GM19452 (cell line): ENCODE measurements around the gene ANP32B.
"Not testable (repeated sequence)": the region's sequence is repeated elsewhere in the genome, so short reads cannot be mapped to it uniquely, and the experiment has no call there.

Experiments used
- ATAC-seq: cut with Tn5 transposase; IDR thresholded peaks from one replicate; pipeline ENCODE4 v1.9.1; 2021; ENCODE audit not compliant: unreplicated experiment

Gene ANP32B

DNA sequence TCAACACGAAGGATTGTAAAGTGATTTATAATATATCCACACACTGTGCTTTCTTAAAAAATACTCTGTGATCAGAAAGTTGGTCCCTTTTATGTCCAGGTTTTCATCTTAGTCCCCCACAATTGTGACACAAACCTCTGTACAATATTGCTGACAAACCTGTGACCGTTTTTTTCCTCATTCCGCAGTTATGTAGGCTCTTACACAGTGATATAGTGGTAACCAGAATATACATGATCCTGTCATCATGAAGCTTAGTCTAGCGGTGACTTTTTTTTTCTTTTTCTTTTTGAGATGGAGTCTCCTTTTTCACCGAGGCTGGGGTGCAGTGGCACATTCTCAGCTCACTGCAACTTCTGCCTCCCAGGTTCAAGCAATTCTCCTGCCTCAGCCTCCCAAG, 8.7 kb downstream of the ANP32B start:
- no peak for ATAC-seq

DNA sequence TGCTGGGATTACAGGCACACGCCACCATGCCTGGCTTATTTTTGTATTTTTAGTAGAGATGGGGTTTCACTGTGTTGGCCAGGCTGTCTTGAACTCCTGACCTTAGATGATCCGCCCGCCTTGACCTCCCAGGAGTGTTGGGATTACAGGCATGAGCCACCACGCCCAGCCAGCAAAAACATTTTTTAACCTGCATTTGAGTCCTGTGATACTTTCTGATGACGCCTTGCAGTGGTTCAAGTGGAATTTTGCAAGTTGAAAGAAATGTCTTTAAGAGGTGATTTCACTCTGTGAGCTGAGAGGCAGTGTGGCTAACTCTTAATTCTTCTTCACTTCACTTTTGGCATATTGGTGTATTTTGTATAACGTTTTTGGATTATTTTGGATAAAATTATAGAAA, 9.1 kb downstream of the ANP32B start:
- ATAC-seq: no peak

DNA sequence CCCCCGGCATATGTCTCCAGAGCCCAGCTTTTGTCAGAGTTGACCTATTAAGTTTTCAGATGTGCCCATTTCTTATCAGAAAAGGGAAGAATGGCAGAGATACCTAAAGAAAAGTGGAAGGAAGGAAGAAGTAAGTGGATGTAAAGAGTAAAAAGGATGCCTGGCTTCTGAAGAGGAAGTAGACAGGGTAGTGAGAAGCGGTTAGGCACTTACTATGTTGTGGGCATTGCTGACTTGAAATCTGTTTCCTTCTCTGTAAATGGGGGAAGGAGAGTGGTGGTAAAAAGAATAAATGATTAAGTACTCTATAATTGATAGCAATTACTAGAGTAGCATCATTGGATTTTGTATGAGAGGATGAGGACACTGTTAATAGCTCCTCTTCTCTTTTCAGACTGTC, 9.9 kb downstream of the ANP32B start:
- ATAC-seq: no peak

DNA sequence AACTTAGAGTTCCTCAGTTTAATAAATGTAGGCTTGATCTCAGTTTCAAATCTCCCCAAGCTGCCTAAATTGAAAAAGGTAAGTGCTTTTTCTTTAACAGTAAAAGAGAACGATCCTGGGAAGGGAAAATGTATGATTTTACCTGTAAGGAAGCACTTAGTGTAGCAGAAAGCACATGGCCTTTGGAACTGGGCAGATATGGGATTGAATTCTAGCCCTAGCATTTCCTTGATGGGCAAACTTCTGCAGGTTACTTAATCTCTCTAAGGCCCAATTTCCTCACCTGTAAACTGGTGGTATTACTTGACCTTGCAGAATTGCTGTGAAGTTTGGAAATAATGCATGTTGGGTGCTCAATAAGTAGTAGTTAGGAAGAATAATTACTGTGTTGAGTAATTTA, 11.6 kb downstream of the ANP32B start:
- ATAC-seq: no peak

DNA sequence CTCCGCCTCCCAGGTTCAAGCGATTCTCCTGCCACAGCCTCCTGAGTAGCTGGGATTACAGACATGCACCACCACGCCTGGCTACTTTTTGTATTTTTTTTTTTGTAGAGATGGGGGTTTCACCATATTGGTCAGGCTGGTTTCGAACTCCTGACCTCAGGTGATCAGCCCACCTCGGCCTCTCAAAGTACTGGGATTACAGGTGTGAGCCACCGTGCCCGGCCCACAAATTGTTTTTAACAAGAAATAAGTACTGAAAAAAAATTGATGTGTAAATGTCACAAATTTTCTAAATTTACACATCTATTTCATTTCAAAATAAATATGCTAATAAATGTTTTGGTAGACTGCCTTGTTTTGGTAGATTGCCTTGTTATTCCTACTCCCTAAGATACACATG, 13.5 kb downstream of the ANP32B start:
- ATAC-seq: not testable (repeated sequence)

DNA sequence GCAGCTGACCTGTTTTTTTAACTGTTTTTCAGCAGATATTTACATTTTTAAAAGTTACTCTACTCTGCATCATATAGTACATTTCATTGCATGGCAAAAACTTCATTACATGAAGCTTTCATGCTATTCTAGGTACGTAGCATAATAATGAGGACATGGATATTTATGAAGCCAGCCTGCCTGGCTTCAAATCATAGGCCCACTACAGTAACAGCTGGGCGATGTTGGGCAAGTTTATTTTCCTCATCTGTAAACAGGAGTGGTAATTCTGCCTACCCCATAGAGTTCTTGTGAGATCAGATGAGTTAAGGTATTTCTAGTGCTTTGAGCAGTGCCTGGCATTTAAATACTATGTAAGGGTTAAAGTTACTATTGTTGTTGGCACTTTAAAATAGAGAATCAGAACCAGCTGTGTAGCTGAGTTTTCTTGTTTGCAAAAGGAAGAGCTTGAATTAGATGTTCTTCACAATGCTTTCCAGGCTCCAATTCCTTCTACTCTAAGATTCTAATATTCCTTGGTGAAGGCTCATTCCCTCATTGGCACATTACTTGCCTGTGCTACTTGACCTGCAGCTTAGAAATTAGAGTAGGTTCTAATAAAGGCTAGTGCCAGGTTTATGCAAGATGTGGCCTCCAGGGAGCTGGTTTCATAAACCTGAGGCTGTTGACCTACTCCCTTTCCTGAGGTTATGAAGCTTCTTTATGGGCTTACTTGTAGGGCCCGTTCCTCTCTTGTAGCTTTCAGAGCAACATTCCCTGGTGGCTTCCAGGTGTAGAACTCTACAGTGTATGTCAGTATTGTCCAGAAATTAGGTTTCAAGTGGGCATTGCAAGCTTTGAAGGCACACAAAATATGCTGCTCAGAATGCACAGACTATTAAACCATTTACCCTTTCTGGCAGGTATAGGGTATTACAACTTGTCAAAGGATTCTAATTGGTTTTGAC, 14.5 kb downstream of the ANP32B start:
- no peak for ATAC-seq

DNA sequence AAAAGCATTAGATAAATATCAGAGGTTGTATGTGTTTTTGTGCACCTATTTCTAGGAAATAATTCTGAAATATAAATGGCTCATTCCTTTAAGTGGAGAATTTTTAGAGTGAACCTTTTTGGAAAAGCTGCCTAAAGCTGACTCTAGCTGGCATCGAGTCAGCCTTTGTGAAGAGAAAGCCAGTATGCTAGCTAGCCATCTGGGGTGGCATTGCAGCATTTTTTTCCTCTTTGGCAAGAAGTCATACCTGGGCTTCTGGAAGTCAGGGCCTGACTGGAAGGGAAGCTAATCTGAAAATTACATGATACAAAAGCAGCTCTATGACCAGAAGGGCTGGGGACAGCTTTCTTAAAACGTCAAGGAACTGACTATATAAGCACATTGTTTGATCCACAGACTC, 19.7 kb downstream of the ANP32B start:
- ATAC-seq: no peak

DNA sequence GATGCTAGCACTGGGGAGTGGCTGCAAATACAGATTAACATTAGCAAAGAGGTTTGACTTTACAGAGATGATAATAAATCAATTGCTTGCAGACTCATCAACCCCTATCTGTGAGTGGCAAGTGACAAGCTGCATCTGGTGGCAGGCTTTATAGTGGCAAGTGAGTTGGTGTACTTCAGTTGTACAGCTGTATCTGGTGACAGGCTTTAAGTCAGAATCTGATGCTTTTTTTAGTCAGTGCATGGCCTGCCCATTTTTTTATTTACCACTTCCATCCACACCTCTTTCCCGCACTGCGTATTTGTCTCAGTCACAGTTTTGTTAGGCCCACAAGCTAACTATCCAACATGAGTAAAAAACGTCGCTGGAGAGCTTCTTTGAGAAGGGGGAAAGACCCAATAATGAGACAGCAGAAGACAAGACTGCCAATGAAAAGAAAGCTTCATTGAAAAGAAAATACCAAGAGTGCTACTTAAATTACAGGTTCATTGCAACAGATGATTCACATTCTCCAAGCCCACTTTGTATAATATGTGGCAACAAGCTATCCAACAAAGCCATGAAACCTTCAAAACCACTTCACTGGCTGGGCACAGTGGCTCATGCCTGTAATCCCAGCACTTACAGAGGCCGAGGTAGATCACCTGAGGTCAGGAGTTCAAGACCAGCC, 23.1 kb downstream of the ANP32B start:
- no peak for ATAC-seq

DNA sequence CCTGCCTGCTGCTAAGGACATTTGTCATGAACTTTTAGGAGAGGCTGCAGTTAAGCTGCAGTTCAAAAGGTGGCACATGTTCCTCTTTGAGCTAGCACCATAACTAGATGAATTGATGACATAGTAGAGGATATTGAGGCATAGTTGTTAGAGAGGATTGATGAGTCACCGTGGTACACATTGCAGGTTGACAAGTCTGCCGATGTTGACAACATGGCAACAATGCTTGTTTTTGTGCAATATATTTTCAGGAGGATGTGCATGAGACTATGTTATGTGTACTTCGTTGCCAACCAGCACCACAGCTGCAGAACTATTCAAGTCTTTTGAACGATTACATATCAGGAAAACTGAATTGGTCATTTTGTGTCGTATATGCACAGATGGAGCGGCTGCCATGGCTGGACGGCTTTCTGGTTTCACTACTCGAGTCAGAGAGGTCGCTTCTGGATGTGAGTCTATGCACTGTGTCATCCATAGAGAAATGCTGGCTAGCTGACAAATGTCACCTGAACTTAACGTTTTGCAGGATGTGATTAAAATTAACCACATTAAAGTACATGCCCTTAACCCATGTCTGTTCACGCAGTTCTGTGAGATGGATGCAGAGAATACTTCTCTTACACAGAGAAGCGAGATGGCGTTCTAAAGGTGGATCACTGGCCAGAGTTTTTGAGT, 24.2 kb downstream of the ANP32B start:
- no peak for ATAC-seq

DNA sequence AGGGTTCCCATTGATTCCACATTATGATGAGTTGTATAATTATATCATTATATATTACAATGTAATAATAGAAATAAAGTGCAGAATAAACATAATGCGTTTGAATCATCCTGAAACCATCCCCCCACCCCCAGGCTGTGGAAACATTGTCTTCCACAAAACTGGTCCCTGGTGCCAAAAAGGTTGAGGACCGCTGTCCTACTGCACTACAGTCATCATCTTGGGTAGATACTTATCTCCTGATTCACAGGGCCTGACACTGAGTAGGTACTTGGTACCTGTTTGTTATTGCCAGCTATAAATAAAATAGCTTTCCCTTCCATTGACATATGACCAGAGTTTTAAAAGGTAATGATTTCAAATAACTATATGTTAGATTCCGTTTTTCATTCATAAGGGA, 25.6 kb downstream of the ANP32B start:
- ATAC-seq: no peak

DNA sequence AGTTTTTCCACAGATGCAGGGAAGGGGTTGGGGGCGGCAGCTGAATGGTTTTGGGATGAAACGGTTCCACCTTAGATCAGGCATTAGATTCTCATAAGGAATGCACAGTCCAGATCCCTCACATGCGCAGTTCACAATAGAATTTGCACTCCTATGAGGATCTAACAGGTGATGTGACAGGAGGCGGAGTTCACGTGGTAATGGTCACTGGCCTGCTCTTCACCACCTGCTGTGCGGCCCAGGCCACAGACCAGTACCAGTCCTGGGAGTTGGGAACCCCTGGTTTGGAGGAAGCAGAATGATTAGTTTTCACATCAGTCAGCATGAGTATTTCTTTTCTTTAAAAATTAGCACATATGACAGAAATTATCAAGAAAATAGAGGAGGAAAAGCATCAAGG, 26.3 kb downstream of the ANP32B start:
- no peak for ATAC-seq

DNA sequence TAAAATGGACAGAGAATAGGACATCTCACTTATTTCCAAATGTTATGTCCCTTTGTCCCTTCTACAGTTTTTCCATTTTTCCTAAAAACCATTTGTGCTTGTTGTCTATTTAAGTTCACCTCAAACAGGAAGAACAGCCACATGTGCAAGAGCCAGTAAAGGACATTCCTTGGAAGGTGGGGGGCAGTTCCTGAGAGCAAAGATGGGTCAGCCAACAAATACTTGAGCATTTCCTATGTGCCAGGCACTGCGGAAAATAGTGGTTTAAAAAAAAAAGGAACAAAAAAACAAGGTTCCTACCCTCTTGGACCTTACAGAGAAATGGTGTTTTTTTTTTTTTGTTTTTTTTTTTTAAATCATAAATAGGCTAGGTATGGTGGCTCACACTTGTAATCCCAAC, 26.8 kb downstream of the ANP32B start:
- no peak for ATAC-seq

DNA sequence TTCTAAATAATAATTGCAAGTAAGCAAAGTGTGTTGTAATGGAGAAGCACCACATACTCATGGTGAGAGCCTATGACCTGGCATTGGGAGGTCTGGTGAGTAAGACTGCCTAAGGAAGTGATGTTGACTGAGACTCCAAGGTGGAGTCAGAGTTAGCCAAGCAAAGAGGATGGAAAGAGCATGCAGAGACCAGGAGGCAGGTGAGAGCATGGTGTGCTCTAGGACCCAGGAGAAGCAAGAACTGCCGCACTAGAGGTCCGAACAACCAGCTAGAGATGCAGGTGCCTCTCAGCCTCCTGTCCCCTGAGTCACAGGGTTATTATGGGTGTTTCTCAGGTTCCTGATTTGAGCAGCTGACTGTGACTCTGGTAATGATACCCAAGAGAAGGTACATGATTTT, 27.3 kb downstream of the ANP32B start:
- no peak for ATAC-seq

DNA sequence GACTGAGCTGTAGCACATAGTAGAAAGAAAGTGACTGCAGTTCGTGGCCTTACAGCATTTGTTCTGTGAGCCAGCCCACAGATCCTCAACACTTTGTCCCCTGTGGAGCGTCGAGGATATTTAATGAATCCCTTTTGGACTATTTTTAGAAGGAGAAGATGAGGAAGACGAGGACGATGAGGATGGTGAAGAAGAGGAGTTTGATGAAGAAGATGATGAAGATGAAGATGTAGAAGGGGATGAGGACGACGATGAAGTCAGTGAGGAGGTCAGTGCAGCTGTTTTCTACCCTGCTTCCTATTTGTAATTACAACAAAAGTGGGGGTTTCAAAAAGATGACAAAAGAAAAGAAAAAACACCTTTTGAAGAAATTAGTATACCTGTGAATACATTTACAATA, 28.0 kb downstream of the ANP32B start:
- no peak for ATAC-seq

DNA sequence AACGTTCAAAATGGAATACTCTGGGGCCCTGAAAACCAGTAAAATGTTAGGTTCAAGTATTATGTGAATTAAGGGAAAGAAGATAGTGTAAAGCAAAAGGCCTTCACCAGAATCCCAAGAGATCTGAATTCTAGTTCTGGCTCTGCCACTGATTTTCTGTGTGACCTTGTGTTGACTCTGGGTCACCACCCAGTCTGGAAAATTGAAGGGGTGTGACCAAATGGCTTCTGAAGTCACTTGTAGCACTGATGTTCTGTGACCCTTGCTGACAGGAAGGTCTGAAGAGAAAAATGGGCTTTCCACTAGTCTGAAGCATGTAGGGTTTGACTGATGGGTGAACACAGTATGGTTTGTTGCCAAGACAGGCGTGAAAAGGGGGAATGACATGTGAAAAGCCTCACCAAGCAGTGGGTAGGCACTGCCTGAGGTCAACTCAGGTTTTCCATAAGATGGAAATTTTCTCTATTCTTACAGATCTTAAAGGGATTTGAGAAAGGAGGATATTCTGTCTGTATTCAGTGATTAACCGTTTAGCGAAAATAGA, 33.1 kb downstream of the ANP32B start:
- no peak for ATAC-seq

DNA sequence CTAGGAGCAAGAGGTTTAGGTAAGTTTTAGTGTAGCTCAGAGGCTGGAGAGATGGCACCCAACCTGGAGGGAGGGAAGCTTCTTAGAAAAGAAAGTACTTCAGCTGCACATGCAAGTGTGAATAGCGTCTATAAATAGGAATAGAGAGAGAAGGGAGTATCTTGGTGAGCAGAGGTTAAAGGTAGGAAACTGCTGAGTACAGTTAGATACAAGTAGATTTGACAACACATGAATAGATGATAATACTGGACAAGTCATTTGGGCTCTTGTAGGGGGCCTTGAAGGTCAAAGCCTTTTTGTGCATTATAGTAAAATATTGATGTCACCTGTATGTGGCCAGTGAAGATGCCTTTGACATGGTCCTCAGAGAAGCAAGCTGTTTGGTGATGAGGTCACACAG, 34.2 kb downstream of the ANP32B start:
- ATAC-seq: no peak

DNA sequence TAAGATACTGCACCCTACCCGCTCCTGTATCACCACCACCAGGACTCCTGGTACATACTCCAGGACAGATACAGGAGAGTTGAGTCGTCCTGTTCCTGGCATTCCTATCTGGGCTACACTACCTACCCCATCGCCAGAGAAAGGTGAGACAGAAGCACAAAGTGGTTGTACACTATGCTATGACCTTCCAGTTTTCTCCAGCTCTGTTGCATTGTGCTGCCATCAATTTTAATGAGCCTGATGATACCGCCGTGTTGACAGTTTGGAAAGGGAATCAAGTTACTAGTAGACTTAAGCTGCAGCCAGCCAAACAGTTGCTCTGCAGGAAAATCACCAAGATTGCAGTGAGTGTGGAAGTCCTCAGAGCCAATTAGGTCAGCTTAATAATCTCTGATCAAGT, 35.2 kb downstream of the ANP32B start:
- no peak for ATAC-seq

DNA sequence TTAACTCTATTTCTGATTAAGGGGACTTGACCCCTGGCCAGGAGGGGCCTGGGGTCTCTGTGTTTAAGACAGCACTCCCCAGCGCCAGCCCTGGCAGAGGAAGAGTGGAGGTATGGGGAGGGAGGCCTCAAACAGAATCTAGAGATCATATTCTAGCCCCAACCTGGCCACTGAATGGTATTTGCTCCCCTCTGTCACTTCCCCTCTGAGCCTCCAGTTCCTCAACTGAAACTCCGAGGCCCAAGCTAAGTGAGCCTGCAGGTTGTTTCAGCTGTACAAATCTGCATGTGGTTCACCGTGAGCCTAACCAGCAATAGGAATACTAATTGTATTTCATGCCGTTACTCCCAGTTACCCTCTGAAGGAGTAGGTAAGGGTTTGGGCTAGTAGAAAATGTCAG, 36.0 kb downstream of the ANP32B start:
- no peak for ATAC-seq

DNA sequence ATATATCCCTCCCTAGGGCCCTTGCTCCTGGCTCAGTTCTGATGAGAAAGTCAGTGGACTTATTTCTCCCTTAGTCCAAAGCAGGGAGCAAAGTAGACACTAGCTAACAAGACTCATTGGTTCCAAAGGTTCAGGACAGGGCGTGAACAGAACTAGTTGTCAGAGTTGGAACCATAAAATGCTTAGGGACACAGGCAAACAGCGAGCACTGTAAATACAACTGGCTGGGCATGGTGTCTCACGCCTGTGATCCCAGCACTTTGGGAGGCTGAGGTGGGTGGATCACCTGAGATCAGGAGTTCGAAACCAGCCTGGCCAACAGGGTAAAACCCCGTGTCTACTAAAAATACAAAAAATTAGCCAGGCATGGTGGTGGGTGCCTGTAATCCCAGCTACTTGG, 36.7 kb downstream of the ANP32B start:
- ATAC-seq: not testable (repeated sequence)

DNA sequence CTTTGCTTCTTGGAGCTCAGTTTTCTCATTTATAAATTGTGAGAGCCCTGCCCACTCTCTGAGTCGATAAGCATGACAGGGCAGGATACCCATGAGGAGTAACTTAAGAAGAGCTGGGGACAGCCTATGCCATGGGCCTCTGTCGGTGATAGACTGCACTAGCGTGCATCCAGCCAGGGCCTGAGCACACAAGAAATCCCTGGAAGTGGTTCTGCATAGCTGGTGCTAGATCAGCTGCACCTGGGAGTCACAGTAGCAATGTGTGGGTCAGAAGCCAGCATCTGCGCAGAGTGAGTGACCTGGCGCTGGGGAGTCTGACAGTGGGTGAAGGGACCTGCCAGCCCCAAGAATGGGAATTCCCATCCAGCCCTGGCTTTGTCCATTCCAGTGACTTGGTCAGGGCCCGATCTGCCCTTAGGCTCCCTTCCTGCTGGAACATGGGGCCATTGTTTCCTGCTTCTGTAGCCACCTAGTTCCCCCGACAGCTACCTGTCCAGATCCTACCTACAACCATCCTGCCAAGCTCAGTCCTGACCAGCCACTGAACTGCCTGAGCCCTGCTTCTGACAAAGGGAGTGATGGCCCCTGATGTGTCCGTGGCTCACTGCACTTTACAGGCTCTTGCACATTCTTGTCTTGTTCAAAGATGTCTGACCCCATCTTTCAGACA, 37.5 kb downstream of the ANP32B start:
- ATAC-seq: no peak
